Nephron progenitor cell (in vitro differentiated cells): ENCODE data around the gene TMEM240.

Experiments used
- DNase-seq: peaks from one replicate; pipeline ENCODE4 v3.0.0; 2021
- H3K27ac Mint-ChIP-seq: 2 replicates; pipeline ENCODE4 v1.8.0; 2021; ENCODE audit warnings: mild to moderate bottlenecking, moderate library complexity, mixed read lengths
- H3K27me3 Mint-ChIP-seq: 2 replicates; pipeline ENCODE4 v1.8.0; 2021; ENCODE audit warnings: mild to moderate bottlenecking, low read depth, mixed read lengths; ENCODE audit not compliant: poor library complexity
- H3K36me3 Mint-ChIP-seq: 2 replicates; pipeline ENCODE4 v1.8.0; 2021; ENCODE audit warnings: low read depth, mixed read lengths
- H3K4me1 Mint-ChIP-seq: 2 replicates; pipeline ENCODE4 v1.8.0; 2021; ENCODE audit warnings: mixed read lengths
- H3K4me3 Mint-ChIP-seq: 2 replicates; pipeline ENCODE4 v1.8.0; 2021; ENCODE audit warnings: mild to moderate bottlenecking, moderate library complexity, mixed read lengths
- H3K9me3 Mint-ChIP-seq: 2 replicates; pipeline ENCODE4 v1.8.0; 2021; ENCODE audit warnings: mild to moderate bottlenecking, moderate library complexity, mixed read lengths
- CTCF ChIP-seq: fragments of 200-600 bp; sonication (generic); IDR thresholded peaks from 2 replicates; pipeline ENCODE4 v1.5.0; 2021; ENCODE audit warnings: antibody characterized with exemption

Gene TMEM240

GRCh38 chr1:1542766-1543705, 2.6 kb upstream of the TMEM240 start:
- TF ChIP-seq CTCF = no peak
- DNase-seq = no peak
- no peak overlapping the region for H3K4me3 Mint-ChIP-seq
- H3K36me3 Mint-ChIP-seq = peaks cover 17% of the 10 kb centered on the region
- no peaks in the 10 kb centered on the region for H3K9me3 Mint-ChIP-seq
- peaks cover 12% of the 10 kb centered on the region for H3K4me1 Mint-ChIP-seq
- H3K27me3 Mint-ChIP-seq = no peaks in the 10 kb centered on the region
- no peak overlapping the region for H3K27ac Mint-ChIP-seq

- Mint-ChIP-seq H3K4me3 (peak overlapping the region; percentile 60), H3K9me3 (no peaks in the 10 kb centered on the region), H3K36me3 (peaks cover 12% of the 10 kb centered on the region), H3K4me1 (peaks cover 12% of the 10 kb centered on the region), H3K27me3 (no peaks in the 10 kb centered on the region), H3K27ac (no peak overlapping the region)
- no peak for DNase-seq
- no peak for TF ChIP-seq CTCF
These were observed 1.7 kb upstream of the TMEM240 start for GRCh38 chr1:1541956-1542765.

GRCh38 chr1:1540818-1541628, 599 bp upstream of the TMEM240 start:
- Mint-ChIP-seq H3K9me3 (no peaks in the 10 kb centered on the region), H3K36me3 (peaks cover 12% of the 10 kb centered on the region), H3K27ac (no peak overlapping the region), H3K4me3 (peak overlapping the region; percentile 60), H3K4me1 (peaks cover 12% of the 10 kb centered on the region), H3K27me3 (no peaks in the 10 kb centered on the region)
- DNase-seq = peak; percentile 18
- no peak for TF ChIP-seq CTCF

GRCh38 chr1:1539310-1540089, 924 bp downstream of the TMEM240 start:
- Mint-ChIP-seq H3K4me1 (peaks cover 12% of the 10 kb centered on the region), H3K27me3 (no peaks in the 10 kb centered on the region), H3K4me3 (peak overlapping the region; percentile 74), H3K27ac (no peak overlapping the region), H3K9me3 (no peaks in the 10 kb centered on the region), H3K36me3 (peaks cover 6% of the 10 kb centered on the region)
- peak; percentile 65 for DNase-seq
- TF ChIP-seq CTCF = no peak

- no peaks in the 10 kb centered on the region for H3K9me3 Mint-ChIP-seq
- H3K4me3 Mint-ChIP-seq = peak overlapping the region; percentile 74
- H3K27me3 Mint-ChIP-seq = no peaks in the 10 kb centered on the region
- H3K36me3 Mint-ChIP-seq = peaks cover 6% of the 10 kb centered on the region
- DNase-seq = no peak
- H3K27ac Mint-ChIP-seq = no peak overlapping the region
- peaks cover 12% of the 10 kb centered on the region for H3K4me1 Mint-ChIP-seq
- no peak for TF ChIP-seq CTCF
These were observed 1.5 kb downstream of the TMEM240 start for GRCh38 chr1:1538989-1539309.
